LoVo (cell line): ENCODE measurements around the gene LRP3.
"Not testable (repeated sequence)": the region's sequence is repeated elsewhere in the genome, so short reads cannot be mapped to it uniquely, and the experiment has no call there.

Experiments used
- DNase-seq: peaks from one replicate; pipeline ENCODE4 v3.0.0-alpha.2; 2016; ENCODE audit warnings: low spot score

Gene LRP3

GRCh38 chr19:33217881-33218280, 23.8 kb downstream of the LRP3 start:
- DNase-seq: no peak

- DNase-seq: no peak
Observed at GRCh38 chr19:33219261-33219815, 25.2 kb downstream of the LRP3 start.

GRCh38 chr19:33220115-33220514, 26.0 kb downstream of the LRP3 start:
- no peak for DNase-seq

GRCh38 chr19:33220735-33221134, 26.6 kb downstream of the LRP3 start:
- DNase-seq: no peak

- DNase-seq: no peak
Observed at GRCh38 chr19:33221638-33222037, 27.5 kb downstream of the LRP3 start.

GRCh38 chr19:33222255-33222654, 28.1 kb downstream of the LRP3 start:
- DNase-seq: not testable (repeated sequence)

- DNase-seq: no peak
Observed at GRCh38 chr19:33224694-33225457, 30.7 kb downstream of the LRP3 start.

GRCh38 chr19:33225458-33225926, 31.4 kb downstream of the LRP3 start, which contains the start of gene SLC7A10:
SLC7A10 (minus strand) TSS chr19:33225850; CDS start chr19:33225703, 147 bp downstream.
- no peak for DNase-seq

GRCh38 chr19:33226550-33227241, 32.6 kb downstream of the LRP3 start:
- no peak for DNase-seq

- no peak for DNase-seq
Observed at GRCh38 chr19:33227242-33227650, 33.1 kb downstream of the LRP3 start.

GRCh38 chr19:33227870-33228599, 33.9 kb downstream of the LRP3 start:
- DNase-seq: no peak

- DNase-seq: no peak
Observed at GRCh38 chr19:33229962-33230361, 35.8 kb downstream of the LRP3 start.

- DNase-seq: no peak
Observed at GRCh38 chr19:33231511-33231910, 37.4 kb downstream of the LRP3 start.

GRCh38 chr19:33232656-33233055, 38.5 kb downstream of the LRP3 start:
- DNase-seq: no peak

GRCh38 chr19:33233056-33233873, 39.1 kb downstream of the LRP3 start:
- DNase-seq: no peak

- DNase-seq: no peak
Observed at GRCh38 chr19:33234092-33234491, 40.0 kb downstream of the LRP3 start.

GRCh38 chr19:33234736-33235135, 40.6 kb downstream of the LRP3 start:
- DNase-seq: no peak

- DNase-seq: peak; percentile 71
Observed at GRCh38 chr19:33235269-33235995, 41.3 kb downstream of the LRP3 start.

- no peak for DNase-seq
Observed at GRCh38 chr19:33235996-33236350, 41.8 kb downstream of the LRP3 start.

GRCh38 chr19:33236696-33237390, 42.7 kb downstream of the LRP3 start:
- DNase-seq: no peak
